Measurements from ENCODE around the gene ZC3H18.
A peak's percentile ranks its signal among the peaks of the same experiment; 100 is the strongest.

Gene ZC3H18

GRCh38 chr16:88627531-88628411 is 57.6 kb downstream of the ZC3H18 start:
- no peak for DNase-seq

DNA sequence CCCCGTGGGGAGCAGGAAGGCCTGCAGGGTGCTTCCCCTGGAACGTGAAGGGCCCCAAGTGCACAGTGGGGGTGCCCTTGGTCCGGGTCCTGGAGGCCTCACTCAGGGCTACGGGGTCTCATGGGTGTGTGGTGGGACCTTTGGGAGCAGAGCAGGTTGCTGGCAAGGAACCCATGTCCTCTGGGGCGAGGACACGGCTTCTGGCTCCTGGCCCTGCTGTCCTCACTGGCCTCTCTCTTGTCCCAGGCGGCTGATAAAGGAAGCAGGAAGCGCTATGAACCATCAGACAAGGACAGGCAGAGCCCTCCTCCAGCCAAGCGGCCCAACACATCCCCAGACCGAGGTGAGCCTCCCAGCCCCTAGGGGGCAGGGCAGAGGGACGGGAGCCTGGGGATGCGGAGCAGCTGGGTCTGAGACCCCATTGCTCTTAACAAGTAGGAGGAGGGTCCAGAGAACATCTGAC is 58.3 kb downstream of the ZC3H18 start:
- DNase-seq = no peak

- no peak for DNase-seq
Observed at GRCh38 chr16:88629835-88630234, 59.6 kb downstream of the ZC3H18 start.

GRCh38 chr16:88630433-88630832 is 60.2 kb downstream of the ZC3H18 start:
- DNase-seq = no peak

DNA sequence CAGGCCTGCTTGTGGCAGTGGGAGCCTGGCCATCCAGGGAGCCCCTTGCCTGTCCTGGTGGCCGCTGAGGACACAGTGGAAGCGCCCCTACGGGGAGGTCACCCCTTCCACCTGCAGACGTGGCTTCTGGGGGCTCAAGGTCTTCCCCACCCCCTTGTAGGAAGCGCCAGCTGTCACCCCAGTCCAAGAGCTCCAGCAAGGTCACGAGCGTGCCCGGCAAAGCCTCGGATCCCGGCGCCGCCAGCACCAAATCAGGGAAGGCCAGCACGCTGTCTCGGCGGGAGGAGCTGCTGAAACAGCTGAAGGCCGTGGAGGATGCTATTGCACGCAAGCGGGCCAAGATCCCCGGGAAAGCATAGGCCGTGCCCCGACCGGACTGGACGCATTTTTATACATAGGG is 60.7 kb downstream of the ZC3H18 start:
- DNase-seq = no peak

DNA sequence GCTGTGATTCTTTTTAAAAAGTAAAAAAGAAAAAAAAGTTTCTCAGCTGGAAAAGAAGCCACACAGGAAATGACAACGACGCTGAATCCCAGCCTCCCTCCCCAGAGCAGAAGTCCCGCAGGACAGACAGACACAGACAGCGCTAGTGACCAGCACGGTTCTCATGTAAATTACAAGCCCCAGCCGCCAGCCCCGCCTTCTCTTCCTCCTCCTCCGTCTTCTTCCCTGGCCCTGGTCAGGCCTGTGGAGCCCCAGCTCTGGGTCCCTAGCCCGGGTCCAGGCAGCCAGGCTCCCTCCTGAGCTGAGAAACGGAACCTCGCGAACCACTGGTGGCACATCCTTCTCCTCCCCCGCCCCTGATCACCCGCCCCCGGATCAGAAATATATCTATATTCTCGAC is 61.2 kb downstream of the ZC3H18 start:
- DNase-seq = no peak

- DNase-seq = no peak
Observed at GRCh38 chr16:88631920-88632586, 61.9 kb downstream of the ZC3H18 start.

- DNase-seq = no peak
Observed at GRCh38 chr16:88632587-88632930, 62.4 kb downstream of the ZC3H18 start.

DNA sequence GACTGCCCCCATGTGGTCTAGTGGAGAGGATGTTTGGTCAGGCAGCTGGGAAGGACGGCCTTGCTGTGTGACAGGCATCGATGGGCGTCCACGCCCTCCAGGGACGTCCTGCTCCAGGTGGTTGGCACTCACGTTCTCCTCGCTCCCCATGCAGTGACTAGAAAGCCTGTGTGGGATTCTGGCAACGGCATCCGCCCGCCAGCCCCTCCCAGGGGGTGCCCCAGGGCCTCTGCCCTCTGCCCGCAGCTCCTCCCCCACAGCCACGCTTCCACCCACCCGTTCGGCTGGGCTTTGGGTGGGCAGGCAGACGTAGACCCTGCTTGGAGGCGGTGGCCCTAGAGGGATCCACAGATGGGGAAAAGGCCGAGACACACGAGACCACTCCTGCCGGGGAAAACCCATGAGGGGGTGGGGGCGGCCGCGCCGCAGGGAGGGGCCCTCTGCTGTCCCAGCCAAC is 63.5 kb downstream of the ZC3H18 start:
- DNase-seq = no peak

- no peak for DNase-seq
Observed at GRCh38 chr16:88634141-88634993, 64.2 kb downstream of the ZC3H18 start.

DNA sequence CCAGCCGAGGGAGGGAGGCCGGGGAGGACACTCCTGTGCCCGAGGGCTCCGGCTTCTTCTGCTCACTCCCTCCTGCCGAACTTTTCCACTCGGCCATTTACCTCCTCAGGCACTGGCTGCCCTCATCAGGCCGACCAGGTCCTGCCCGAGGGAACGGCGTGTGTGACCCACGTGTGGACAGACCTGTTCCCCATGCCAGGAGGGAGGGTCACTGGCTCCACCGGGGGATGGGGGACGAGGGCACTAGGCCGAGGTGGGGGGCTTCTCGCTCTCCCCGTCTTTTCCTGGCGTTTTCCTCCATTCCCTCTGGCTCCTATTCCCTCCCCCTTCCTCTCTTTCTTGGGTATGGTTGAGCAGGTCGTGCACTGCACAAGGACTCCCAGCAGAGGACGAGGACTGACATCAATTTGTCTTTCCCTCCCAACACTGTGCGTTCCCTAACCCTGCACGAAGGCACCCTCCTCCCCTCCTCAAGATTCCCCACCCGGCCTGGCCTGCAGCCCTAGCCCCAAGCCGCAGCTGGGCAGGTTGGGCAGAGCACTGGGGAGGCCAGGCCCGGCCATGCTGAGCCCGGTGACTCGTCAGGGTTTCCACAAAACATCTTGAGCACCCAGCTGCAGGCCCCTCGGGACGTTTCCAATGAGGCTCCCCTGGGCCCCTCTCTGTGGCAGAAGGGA is 64.9 kb downstream of the ZC3H18 start:
- DNase-seq = no peak

GRCh38 chr16:88635671-88636319 is 65.6 kb downstream of the ZC3H18 start:
- DNase-seq = no peak

DNA sequence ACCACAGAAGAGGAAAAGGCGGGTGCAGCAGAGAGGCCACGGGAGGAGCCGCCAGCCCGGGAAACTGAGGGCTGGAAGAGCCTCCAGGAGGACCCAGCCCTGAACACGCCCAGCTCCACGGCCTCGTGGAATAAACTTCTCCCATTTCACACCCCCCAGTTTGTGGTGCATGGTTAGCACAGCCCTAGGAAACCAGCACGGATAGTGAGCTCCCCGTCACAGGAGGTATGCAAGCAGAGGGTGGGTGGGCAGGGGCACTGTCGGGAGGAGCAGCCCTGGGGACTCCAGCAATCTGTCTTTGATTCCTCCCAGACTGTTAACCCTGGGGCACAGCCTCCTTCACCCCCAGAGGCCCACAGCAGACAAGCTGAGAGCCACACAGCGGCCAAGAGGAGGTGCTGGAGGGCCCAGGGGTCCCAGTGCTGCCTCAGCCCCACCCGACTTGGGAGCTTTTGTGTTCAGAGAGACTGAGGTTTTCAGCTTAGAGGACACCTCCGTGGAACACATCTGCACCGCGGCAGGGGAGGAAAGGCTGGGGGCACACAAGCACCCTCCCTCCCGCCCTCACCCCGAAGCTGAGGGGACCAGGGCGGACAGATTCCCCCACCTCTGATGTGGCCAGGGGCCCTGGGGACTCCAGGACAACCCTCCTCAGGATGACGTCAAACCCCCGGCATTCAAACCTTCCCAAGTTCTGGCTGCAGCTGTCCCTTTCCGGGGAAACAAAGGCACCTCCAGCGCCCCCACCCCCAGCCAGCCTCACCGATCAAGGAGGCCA is 66.5 kb downstream of the ZC3H18 start:
- DNase-seq = no peak

- DNase-seq = peak; percentile 48 to 67
Observed at GRCh38 chr16:88638323-88639230, 68.4 kb downstream of the ZC3H18 start, which contains the start of gene IL17C. TSS of gene IL17C (plus strand) at chr16:88638572. CDS start at chr16:88638642, 70 bp downstream.

GRCh38 chr16:88639231-88640038 is 69.2 kb downstream of the ZC3H18 start:
- DNase-seq = peak; percentile 9 to 49

GRCh38 chr16:88640039-88640495 is 69.9 kb downstream of the ZC3H18 start:
- no peak for DNase-seq

DNA sequence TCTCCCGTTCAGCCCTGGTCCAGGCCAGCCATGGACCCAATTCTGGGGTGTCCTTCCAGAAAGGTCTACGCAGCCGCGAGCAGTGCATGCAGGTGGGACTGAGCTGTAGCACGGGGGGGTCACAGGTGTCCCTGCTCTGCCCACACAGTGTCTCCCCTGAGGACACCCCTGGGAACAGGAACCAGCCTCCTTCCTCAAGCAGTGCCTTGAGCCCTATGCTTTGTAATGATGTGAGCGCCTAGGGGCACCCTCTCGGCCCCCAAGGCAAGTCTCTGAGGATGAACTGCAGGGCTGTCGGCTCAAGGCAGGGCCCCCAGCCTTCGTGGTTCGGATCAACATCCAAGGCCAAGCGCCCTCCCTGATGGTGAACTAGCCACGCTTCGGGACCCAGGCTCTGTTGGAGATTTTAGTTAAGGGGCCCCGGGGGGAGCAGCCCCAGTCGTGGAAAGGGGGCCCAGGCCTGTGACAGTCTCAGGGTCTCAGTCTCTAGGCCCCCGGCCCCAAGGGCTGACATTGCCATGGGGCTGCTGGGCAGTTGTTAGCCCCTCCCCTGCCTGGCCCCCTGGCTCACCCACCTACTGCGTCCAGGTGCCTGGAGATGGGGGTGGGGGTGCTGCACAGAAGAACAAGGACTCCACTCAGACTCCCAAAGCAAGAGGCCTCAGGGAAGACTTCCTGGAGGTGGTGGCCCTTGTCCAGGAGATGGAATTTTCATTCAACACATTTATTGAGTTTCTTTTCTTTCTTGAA is 70.5 kb downstream of the ZC3H18 start:
- no peak for DNase-seq
